Hepatocyte (in vitro differentiated cells): Measurements from ENCODE around the gene SPINK8.

Experiments
- EZH2 ChIP-seq: fragments of 200-600 bp; sonication (generic); IDR thresholded peaks from 2 replicates; pipeline ENCODE4 v1.6.1; 2016; ENCODE audit warnings: antibody characterized with exemption, mild to moderate bottlenecking, borderline replicate concordance
- EZH2phosphoT487 ChIP-seq: fragments of 200-600 bp; sonication (generic); IDR thresholded peaks from one replicate; pipeline ENCODE4 v1.6.1; 2018; ENCODE audit warnings: antibody characterized with exemption, mild to moderate bottlenecking, low read depth, moderate library complexity; ENCODE audit not compliant: unreplicated experiment, severe bottlenecking
- TF ChIP-seq, protein P1 (sequence below): fragments of 200-600 bp; sonication (generic); IDR thresholded peaks from 2 replicates; pipeline ENCODE4 v1.5.1; 2016; ENCODE audit warnings: antibody characterized with exemption, mild to moderate bottlenecking; ENCODE audit not compliant: poor library complexity

DNA sequence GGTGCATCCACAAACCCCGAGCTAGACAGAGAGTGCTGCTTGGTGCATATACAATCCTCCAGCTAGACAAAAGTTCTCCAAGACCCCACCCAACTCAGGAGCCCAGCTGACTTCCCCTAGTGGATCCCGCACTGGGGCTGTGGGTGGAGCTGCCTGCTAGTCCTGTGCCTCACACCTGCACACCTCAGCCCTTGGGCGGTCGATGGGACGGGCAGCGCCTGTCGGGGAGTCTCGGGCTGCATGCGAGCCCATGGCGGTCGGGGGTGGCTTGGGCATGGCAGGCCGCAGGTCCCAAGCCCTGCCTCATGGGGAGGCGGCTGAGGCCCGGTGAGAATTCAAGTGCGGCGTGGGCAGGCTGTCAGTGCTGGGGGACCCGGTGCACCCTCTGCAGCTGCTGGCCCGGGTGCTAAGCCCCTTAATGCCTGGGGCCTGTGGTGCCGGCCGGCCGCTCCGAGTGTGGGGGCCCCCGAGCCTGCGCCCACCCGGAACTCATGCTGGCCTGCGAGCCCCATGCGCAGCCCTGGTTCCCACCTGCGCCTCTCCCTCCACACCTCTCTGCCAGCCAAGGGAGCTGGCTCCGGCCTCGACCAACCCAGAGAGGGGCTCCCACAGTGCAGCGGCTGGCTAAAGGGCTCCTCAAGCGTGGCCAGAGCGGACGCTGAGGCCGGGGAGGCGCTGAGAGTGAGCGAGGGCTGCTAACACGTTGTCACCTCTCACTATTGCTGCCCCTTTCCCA, 61.5 kb downstream of the SPINK8 start:
- TF ChIP-seq, protein P1, sequence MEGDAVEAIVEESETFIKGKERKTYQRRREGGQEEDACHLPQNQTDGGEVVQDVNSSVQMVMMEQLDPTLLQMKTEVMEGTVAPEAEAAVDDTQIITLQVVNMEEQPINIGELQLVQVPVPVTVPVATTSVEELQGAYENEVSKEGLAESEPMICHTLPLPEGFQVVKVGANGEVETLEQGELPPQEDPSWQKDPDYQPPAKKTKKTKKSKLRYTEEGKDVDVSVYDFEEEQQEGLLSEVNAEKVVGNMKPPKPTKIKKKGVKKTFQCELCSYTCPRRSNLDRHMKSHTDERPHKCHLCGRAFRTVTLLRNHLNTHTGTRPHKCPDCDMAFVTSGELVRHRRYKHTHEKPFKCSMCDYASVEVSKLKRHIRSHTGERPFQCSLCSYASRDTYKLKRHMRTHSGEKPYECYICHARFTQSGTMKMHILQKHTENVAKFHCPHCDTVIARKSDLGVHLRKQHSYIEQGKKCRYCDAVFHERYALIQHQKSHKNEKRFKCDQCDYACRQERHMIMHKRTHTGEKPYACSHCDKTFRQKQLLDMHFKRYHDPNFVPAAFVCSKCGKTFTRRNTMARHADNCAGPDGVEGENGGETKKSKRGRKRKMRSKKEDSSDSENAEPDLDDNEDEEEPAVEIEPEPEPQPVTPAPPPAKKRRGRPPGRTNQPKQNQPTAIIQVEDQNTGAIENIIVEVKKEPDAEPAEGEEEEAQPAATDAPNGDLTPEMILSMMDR, result no peak
- TF ChIP-seq EZH2phosphoT487 (no peak), EZH2 (no peak)
